Subcutaneous adipose tissue (tissue), 4 donors: ENCODE measurements around the gene TRAF3. TPM values are rescaled to one million over a fixed set of nuclear protein-coding genes. Genes with fewer than 3 reads are reported as not detected.

Experiments used
- total RNA-seq, 4 donors: library from RNA; depleted of rRNA; stranded (reverse); fragments of >200 nt; gene quantifications; one replicate each; pipeline ENCODE4 v1.1.0, GENCODE V29; 2016
- TF ChIP-seq, protein P1 (sequence below): fragments of 450-650 bp; IDR thresholded peaks from one replicate; pipeline ENCODE4 v1.5.1; 2016; ENCODE audit warnings: low read depth, mild to moderate bottlenecking, control low read depth, antibody characterized with exemption, moderate library complexity

The TRAF3 gene
- total RNA-seq, 4 donors from 2014 or later, result 11.0 to 21.0 (median 14.0) TPM

DNA sequence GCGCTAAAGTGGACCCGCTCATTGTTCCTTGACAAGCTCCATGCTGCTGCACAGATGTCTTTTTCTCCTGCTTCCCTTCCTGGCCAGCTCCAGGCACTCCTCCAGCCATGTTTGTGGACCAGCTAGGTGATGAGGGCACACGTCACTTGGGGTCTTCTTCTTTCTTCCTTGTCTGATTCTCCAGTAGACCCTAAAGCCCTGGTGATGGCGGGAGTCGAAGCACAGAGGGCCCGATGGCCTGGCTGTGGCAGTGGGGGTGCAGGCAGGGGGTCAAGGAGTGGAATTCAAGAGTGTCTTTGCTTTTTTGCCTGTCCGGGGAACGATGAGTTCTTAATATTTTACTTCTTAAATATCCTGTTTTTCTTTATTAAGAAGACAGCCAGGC, 122.3 kb downstream of the TRAF3 start:
- TF ChIP-seq, protein P1, sequence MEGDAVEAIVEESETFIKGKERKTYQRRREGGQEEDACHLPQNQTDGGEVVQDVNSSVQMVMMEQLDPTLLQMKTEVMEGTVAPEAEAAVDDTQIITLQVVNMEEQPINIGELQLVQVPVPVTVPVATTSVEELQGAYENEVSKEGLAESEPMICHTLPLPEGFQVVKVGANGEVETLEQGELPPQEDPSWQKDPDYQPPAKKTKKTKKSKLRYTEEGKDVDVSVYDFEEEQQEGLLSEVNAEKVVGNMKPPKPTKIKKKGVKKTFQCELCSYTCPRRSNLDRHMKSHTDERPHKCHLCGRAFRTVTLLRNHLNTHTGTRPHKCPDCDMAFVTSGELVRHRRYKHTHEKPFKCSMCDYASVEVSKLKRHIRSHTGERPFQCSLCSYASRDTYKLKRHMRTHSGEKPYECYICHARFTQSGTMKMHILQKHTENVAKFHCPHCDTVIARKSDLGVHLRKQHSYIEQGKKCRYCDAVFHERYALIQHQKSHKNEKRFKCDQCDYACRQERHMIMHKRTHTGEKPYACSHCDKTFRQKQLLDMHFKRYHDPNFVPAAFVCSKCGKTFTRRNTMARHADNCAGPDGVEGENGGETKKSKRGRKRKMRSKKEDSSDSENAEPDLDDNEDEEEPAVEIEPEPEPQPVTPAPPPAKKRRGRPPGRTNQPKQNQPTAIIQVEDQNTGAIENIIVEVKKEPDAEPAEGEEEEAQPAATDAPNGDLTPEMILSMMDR, result no peak

DNA sequence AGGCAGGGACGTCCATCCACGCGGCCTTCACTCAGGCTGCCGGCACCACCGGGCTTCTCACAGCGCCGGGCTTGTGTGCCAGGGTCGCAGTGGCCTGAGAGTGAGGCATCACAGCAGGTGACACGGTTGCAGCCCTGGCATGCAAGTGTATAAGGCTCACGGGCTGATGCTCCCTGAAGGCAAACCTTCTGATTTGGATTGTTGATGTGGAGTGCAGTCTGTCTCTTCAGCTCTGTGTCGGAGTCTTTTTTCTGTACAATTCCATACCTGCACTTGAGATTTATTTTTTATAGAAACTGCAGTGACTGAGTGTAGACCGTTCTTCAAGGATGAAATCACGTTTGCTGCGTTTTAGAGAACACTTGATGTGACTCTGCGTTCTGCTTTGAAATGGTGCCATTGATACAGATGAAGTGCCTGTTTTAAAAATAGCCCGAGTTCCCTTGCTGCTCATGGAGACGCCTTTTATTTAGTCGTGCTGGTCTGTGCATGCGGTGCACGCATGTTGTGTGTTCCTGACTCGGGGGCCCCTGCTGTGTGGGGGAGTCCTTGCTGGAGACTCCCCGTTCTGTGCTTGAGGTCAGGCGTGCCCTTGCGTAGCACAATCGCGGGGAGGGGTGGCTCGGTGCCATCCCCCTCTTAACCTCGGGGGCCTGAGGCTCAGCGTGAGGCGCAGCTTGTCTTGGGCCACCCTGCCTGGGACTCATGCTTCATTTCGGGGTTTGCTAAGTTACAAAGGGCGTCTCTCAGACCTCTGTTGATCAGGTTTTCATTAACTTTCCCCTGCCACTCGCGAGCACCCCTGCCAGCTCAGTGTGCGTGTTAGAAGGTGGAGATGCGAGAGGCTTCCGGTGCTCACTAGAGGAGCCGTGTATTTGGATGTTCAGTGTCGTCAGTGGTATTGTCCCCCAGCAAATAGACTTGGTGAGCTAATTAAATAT, 123.7 kb downstream of the TRAF3 start:
- TF ChIP-seq, protein P1, result no peak

DNA sequence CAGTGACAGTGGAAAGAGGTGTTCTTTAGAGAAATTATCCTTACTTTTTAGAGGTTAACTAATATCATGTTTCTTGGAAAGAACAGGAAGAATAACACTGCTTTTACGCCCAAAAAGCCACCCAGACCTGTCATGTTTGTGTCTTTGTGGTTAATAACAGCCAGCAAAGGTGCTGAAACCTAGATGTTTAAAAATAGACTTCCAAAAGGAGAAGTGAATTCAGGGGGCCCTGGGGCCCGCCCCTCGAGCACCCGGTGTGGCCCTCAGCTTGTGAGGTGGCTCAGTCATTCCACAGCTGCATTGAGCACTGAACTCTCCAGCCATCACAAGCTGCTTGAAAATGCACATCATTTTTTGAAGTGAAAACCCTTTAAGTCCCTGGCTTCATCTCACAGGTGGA, 124.4 kb downstream of the TRAF3 start:
- TF ChIP-seq, protein P1, result no peak

DNA sequence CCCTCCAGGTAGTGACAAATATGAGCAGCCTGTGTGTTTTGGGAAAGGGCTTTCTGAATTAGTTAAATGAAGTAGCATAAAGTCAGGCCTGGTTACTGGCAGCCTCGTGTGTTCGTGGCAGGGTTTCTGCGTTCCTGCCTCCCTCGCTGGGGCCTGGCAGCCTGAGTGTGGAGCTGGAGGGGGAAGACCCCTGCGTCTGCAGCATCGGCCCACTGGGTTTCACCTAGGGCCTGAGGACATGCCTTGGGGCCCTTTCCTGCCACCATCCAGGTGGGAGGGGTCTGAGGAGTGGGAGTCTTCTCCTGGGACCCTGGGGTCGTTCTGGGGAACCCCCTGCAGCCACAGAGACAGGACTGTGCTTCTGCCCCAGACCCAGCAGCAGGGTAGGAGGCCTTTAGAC, 124.8 kb downstream of the TRAF3 start:
- TF ChIP-seq, protein P1, result no peak

DNA sequence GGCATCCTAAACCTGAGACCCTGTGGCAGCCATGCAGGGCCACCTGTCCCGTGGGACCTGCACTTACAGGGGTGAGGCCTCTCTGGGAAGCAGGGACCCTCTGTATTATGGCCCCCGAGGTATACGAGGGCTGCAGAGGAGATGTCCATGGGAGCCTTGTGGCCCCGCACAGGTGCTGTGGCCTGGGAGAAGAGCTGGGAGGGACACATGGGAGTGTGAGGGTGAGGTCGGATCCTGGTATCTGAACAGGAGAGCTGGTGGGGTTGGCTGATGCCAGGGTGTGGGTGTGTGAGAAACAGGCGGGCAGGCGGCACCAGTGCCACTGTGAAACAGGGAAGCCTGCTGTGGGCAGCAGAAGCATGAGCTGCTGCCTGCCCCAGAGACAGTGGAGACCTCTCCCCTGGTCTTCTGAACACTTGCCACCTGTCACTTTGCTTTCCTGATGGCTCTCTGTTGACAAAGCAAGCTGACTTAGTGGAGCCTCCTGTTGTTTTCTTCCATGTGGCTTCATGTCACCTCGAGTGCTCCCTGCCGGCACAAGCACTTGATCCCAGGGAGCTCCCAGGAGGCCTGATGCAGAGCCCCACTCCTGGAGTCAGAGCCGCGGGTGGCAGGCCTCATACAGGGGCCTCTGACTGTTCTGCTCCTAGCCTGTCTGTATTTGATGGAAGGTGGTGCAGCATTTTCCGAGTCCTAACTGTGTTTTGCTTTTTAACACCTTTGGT, 125.4 kb downstream of the TRAF3 start:
- TF ChIP-seq, protein P1, result no peak

DNA sequence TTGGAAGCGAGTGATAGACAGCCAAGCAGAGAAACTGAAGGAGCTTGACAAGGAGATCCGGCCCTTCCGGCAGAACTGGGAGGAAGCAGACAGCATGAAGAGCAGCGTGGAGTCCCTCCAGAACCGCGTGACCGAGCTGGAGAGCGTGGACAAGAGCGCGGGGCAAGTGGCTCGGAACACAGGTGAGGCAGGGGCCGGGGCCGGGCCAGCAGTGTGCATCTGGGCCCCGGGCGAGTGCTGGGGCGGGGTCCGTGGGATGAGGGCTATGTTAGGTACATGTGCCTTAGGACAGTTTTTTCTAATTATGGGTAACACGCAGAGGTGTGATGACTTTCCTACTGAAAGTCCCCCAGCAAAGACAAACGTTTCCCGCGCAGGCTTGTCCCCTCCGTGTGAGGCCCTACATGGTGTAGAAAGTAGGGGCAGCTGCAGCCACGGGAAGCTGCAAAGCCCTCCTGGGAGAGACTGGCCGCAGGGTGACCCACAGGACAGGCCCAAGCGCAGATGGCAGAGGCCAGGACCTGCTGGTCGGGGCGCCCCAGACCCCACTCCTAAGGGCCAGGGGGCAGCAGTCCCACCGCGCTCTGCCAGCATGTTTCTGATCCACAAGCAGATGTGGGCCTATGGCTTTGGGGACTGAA, 126.1 kb downstream of the TRAF3 start:
- TF ChIP-seq, protein P1, result no peak

DNA sequence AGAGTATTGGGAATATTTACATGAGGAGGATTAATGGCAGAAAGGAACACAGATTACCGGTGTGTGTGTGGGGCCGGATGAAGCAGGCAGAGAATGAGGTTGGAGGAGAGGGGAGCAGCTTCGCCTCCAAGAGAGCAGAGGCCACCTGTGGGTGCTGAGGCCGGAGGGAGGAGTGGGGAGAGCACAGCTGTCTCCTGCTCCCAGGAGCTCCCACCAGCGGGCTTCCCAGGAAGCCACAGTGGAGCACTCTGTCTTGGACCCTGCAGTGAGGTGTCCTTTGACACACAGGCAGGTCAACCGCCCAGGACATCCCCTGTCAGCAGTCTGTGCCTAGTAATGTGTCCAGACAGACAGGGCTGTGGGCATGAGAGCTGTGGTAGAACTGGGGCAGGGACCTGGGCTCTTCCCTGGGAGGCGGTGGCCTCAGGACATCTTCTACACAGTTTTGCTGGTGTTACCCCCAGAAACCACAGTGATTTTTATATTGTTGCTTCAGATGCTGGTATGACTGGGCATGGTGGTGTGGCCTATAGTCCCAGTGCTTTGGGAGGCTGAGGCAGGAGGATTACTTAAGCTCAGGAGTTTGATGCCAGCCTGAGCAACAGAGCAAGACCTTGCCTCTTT, 126.8 kb downstream of the TRAF3 start:
- TF ChIP-seq, protein P1, result no peak
